Skin epidermis (tissue), 12 donors: Measurements from ENCODE around the gene UBE2R2.
"Not testable (repeated sequence)": the region's sequence is repeated elsewhere in the genome, so short reads cannot be mapped to it uniquely, and the experiment has no call there.

Experiments used
- H3K27ac ChIP-seq, 21 experiments: fragments of 200-600 bp; sonication (generic) in 11 of 21; one replicate each; pipeline ENCODE4 v1.5.0; 2020; ENCODE audit warnings: mild to moderate bottlenecking in 3 of 21, inconsistent platforms in 2 of 21, moderate library complexity in 2 of 21
- H3K4me3 ChIP-seq, 7 experiments: fragments of 200-600 bp; sonication (generic) in 2 of 7; one replicate each; pipeline ENCODE4 v1.5.0; 2020; ENCODE audit warnings: inconsistent platforms in 2 of 7, mild to moderate bottlenecking in 2 of 7, moderate library complexity in 1 of 7

Gene UBE2R2

DNA sequence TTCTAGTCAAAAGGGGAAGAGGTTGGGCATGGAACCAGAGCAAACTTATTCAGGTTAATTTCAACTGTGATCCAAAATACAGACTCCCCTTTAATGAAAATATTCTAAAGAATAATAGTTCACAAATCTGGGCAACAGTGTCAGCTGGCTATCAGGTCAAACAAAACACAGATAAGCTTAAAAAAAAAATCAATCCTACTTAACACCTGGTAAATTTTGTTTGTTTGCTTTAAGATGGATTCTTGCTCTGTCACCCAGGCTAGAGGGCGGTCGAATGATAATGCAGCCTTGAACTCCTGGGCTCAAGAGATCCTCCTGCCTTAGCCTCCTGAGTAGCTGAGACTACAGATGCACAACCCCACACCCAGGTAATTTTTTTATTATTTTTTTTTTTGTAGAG lies 142.8 kb downstream of the UBE2R2 start:
- H3K4me3 ChIP-seq: no peak overlapping the region
- H3K27ac ChIP-seq: no peak overlapping the region

GRCh38 chr9:33962468-33962867 lies 145.5 kb downstream of the UBE2R2 start:
- H3K27ac ChIP-seq: not testable (repeated sequence)

GRCh38 chr9:33964086-33964768 lies 147.3 kb downstream of the UBE2R2 start:
- Histone ChIP-seq H3K27ac (no peak overlapping the region), H3K4me3 (no peak overlapping the region)

More at GRCh38 chr9:33962468-33962867, 145.5 kb downstream of the UBE2R2 start:
- not testable (repeated sequence) for H3K4me3 ChIP-seq
